ENCODE results near the gene EMD.
"Not testable (repeated sequence)": the region's sequence is repeated elsewhere in the genome, so short reads cannot be mapped to it uniquely, and the experiment has no call there.

EMD gene

DNA sequence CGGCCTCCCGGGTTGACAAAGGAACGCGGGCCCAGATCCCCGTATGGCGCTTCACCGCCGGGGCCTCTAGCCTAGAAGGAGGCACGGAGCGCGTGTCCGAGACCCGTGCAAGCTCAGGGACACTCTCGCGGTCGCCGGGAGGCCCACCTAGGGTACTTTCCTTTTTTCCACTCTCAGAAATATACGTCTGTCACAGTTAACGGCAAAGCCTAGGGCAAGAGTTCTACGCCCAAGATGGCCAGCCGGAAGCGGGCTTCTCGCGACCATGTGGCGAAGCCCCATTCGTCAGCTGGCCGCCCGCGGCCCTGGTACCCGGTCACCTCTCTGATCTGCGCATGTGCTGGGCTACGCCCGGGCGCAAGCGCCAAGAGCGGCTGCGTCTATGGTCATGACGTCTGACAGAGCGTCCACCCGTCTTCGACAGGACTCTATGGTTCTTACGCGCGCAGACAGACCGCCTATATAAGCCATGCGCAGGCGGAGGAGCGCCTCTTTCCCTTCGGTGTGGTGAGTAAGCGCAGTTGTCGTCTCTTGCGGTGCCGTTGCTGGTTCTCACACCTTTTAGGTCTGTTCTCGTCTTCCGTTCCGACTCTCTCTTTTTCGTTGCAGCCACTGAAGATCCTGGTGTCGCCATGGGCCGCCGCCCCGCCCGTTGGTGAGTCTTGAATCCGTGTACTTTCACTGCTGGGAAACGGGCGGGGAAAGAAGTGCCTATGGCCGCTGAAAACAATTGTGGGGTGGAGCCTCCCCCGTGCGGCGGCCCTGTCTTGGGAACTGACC is 19.0 kb downstream of the EMD start, which contains the start of gene RPL10:
Gene RPL10, plus strand, starts transcription at position 490 of the 780 bp plus-strand sequence. Its CDS starts 143 bp downstream, at position 633.
- peak; percentile 89 for DNase-seq

DNA sequence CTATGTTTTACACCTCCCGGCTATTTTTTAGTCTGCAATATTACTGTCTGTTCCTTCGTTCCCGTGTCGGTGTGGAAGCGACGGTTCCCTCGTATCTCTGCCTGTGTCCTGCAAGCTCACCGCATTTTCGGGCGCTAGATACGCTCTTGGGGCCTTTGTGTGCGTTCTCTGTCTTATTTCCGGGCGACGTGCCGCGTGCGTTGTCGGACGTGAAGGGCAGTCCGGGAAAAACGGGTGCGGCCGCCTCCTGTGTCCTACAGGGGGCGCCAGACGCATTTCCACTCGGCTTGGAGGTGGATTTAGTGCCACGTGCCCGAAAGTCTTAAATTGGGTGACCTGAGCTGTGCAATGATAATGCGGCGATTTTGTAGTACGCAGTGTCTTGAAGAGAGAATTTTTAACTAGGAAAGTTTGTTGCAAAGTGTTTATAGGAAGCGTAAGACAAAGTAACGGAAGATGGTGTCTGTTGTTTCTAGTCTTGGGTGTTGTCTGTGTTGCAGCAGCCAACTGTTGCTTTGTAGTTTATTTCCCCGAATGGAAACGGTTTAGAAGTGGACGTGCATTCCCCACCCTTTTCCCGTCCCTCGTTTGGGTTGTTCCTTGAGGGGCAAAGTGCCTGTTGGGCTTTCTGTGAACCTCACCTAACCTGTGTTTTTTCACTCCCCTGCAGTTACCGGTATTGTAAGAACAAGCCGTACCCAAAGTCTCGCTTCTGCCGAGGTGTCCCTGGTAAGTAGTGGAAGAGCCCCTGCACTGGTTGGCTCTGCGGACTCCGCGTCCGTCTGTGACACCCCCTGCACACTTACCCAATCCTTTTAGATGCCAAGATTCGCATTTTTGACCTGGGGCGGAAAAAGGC is 19.8 kb downstream of the EMD start:
- peak; percentile 64 for DNase-seq

DNA sequence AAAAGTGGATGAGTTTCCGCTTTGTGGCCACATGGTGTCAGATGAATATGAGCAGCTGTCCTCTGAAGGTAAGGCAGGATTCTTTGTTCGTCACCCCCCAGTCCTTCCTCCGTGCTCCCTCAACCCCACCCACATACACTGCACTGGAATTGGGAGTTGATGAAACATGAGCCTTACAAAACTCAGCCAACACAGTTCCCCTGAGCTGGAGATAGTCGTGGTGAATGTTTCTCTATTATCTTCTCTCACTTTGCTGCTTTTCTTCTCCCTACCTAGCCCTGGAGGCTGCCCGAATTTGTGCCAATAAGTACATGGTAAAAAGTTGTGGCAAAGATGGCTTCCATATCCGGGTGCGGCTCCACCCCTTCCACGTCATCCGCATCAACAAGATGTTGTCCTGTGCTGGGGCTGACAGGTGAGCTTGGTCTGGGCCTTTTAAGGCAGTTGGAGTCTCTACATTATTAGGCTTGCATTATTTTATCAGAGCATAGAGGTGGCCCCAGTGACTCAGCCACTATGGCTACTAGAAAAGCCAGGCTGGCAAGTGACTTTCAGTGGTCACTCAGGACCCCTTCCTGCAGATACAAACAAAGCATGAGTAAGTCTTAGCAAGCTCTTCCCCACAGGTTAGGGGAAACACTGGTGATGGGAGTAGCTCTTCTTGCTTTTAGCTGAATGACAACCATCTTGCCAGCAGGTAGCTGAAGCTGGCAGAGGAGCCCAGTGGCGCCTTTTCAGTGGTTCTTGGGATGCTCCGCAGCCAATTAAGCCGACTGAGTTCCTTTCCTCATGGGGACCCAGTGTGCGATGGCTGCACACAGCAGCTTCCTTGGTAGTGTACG is 20.7 kb downstream of the EMD start:
- no peak for DNase-seq

DNA sequence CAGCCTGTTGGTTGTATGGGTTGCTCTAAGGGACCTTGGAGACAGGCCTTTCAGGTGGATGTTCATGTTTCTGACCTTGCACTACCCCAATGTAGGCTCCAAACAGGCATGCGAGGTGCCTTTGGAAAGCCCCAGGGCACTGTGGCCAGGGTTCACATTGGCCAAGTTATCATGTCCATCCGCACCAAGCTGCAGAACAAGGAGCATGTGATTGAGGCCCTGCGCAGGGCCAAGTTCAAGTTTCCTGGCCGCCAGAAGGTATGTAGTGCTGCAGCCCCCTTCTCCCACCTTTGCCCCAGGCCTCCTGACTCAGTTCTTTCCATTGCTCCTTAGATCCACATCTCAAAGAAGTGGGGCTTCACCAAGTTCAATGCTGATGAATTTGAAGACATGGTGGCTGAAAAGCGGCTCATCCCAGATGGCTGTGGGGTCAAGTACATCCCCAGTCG is 21.3 kb downstream of the EMD start:
- not testable (repeated sequence) for DNase-seq

DNA sequence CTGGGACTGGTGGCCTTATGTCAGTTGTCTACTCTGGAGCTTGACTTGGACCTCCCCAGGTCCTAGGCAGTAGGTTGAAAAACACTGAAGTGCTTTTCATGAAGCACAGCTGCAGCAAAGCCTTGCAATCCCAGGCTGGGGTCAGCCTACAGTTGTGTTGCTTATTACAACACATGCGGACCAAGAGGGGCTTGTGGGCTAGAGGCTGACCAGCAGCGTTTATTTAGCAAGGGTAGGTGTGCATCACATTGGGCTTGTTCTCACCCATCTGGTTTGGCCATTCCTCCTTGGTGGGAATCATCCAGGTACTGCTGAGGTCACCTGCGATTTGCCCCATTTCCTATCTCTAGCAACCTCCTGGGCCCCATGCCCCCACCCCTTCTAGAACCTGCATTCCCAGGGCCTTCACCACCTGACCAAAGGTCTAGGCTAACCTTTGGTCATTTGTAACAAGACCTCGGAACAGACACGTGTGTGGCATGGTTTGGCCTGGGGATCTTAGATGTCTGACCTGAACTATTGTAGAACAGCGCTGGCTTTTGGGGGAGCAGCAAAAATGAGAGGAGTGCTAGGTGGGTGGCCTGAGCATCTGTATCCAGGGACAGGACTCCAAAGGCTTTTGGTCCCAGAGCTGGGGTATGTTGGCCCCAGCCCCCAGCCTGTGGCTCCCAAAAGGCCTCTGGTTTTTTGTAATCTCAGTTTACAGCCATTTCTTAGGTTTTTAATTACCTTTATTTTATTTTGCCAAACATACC is 22.1 kb downstream of the EMD start:
- no peak for DNase-seq

DNA sequence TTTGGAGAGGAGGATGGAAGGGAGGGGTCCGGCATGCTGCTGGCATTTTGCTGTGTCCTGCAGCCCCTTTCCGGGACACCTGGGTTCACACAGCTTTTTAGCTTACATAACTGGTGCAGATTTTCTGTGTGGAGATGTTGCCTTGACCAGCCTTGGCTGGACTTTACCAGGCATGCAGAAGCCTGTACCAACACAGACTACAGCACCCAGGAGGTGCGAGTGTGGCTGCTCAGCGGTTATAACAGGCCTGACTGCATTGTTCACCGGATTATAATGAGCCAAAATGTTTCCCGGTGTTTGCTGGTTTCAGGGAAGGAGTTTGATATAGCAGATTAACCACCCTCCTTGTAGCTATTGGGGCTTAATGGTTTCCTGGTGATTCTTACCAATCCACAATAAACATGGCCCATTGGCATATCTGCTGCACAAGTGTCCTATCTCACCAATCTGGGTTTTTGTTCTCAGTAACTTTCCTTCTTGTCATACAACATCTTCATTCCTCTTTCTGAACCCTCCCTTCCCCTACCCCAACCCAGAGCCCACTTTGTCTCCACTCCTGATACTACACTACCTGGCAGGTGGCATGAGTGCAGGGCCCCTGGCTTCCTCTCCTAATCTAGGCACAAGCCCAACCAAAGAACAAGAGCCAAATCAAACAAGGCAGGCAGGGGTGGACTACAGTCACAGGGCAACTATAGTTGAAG is 23.0 kb downstream of the EMD start:
- no peak for DNase-seq

DNA sequence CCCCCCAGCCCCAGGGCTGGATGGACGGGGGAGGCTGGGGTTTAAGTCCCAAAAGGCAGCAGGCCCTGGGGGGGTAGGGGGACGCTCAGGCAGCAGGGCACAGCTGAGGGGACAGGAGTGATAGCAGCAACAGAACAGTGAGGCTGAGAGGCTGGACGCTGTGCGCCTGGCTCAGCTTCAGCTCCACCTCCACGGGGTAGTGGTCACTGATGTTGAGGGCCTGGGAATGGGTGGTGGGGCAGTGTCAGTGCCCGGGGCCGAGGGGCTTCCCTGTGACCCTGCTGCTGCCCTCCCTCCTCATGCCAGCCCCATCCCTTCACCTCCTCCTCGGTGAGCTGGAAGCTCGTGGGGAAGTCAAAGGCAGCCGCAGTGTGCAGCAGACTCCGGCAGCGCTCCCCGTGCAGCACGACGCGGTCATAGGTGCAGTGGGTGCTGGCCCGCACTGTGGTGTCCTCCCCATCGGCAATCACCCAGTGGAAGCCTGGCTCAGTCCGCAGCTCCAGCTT is 23.6 kb downstream of the EMD start:
- no peak for DNase-seq

DNA sequence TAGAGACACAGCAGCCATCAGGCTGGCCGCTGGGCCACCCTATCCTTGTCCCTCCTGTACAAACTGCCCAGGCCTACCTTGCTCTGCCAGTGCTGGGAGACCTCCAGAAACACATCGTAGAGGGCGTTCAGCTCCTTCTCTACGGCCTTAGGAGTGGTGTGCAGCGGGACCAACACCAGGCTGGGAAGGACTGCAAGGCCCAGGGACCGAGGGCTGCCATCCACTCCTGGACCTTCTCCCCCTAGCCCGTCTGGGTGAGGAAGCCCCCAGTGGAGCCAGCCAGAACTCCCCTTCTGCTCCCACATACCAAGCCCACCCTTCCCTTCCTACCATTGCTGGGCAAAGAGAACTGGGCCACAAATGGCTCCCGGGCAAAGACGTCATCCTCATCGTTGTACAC is 24.1 kb downstream of the EMD start:
- no peak for DNase-seq

DNA sequence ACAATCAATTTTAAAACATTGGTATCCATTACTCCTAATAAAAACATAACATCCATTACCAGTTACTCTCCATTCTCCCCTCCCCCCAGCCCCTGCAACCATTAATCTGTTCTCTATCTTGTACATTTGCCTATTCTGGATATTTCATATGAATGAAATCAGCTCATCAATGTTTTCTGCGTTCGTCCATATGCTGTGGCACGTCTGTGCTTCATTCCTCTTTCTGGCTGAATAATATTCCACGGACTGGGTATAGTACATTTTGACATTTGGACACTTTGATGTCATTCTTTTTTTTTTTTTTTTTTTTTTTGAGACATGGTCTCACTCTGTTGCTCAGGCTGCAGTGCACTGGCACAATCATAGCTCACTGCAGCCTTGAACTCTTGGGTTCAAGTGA is 24.8 kb downstream of the EMD start:
- DNase-seq = no peak

DNA sequence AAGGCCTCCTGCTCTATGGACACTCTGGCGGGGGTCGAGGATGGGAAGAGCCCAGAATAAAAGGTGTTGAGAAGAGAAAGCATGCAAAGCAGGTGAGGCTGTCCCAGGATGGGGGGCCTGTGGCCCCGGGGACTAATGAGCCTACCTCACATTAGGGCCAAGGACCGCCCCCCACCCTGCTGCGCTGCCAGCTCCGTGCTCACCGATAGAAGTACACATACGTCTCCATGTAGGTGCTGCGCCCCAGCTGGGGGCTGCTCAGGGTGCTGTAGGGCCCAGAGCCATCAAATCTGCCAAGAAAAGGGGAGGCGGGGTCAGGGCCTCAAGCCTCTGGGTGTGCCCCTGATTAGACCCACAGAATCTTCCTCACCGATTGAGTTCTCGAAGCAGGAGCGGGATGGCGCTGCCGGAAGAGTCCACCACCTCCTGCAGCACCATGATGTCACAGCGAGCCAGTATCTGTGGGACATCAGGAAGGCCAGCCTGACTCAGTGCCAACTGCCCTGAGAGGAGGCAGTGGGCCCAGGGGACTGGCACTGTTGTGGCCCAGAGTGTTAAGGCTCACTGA is 25.6 kb downstream of the EMD start:
- DNase-seq = no peak

DNA sequence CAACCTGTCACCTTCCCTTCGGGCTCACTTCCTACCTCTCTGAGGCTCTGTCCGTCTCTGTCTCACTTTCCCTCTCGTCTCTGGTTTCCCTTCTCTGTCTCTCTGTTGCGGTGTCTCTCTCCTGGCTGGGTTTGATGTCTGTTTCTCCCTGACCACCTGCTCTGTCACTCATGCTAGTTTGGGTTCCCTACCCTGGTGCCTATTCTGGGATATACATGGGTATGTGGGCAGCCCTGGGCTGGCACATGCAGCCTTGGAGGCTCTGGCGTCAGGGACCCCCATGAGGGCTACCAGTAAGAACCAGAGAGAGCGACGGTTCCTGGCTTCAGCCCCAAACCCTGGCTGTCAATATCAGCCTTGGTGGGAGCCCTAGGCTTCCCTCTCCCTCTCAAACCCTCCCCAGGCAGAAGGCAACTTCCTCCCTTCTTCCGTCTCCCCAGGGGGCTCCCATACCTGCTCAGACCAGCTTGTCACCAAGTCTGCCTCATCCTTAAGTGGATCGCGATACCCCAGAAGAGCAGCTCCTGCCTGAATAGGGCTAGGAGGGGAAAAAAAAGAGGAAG is 29.6 kb downstream of the EMD start:
- no peak for DNase-seq

DNA sequence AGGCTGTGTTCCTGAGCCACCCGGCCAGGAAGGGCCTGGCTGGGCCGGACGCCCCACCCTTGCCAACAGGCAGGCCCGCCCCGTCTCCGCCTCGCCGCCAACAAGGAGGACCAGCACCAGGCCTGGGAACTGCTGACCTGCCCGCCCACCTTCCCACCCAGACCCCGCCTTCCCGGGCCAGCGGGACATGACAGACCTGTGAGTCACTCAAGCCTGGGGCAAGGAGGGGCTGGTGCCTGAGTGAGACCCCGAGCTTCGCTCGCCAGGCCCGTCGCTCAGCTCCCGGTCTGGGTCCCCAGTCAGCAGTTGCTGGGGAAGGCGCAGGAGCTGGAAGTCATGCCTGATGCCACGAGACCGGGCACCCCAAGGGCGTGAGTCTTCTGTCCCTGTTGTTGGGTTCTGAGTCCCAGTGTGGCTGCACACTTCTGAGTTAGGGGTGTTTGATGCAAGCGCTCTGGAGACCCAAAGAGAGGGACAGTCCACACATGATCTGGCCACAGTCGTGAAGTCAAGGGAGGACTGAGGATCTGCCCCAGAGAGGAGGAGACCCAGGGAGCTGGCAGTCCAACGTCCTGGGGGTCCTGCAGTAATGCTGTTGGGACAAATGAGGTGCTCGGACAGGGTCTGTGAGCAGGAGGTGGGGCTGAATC is 30.3 kb downstream of the EMD start, which contains the start of gene DNASE1L1:
Gene DNASE1L1, minus strand, starts transcription at position 33 of the 650 bp plus-strand sequence. CDS start 3,686 bp downstream, outside the sequence.
- DNase-seq = no peak

DNA sequence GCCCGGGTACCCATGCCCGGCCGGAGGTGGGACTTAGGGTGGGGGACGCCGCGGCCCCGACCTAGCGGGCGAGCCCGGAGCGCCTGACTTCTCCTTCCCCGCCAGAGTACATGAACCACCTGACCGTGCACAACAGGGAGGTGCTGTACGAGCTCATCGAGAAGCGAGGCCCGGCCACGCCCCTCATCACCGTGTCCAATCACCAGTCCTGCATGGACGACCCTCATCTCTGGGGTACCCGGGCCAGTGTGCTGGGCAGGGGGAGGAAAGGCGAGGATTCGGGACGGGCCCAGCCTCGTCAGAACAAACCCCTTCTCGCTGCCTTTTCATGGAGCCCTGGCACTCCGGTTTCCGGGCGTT is 32.9 kb downstream of the EMD start:
- peak; percentile 53 for DNase-seq

DNA sequence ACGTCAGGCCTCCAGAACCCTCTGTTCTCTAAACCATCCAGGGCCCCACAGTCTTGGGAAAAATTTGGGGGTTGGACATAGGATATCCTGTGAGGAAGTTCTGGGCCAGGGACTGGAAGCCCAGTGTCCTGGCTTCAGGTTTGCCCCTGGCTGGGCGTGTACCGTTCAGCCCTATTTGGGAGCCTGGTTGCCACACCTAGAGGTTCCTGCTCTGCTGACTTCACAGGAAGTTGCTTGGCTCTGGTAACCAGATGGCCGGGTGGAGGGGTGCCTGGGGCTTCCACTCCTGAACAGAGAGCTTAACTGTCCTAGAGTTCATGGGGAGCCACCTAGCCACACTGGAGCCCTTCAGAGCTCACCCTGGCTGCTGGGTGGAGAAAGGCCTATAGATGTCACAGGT is 33.4 kb downstream of the EMD start:
- peak; percentile 13 for DNase-seq

DNA sequence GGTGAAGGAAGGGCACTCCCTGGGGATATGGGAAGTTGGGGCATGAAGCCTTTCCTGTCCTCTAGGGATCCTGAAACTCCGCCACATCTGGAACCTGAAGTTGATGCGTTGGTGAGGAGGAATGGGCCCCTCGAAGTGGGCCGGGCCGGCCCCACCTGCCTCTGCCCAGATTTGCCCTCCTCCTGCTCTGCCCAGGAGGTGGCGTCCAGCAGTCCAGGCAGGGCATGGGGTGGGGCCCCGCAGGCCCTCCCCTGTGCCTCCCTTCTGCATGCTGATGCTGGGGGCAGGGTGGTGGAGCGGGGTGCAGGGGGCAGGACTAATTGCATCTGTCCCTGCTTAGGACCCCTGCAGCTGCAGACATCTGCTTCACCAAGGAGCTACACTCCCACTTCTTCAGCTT is 34.0 kb downstream of the EMD start:
- no peak for DNase-seq

DNA sequence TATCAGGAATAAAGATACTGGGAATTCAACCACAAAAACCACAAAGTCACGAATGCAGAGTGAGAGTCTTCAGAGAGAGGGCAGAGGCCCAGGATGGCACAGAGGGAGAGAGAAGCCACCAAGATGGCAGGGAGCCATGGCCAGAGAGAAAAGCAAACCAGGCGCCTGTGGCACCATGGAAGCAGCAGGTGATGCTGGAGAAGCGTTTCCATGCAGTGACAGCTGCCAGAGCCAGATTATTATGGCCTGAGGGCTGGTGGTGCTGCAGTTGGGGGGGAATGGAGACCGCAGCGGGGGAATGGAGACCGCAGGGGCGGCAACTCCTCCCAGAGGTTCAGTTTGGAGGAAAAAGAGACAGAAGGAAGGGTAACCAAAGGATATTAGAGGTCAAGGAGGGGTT is 38.1 kb downstream of the EMD start:
- no peak for DNase-seq

DNA sequence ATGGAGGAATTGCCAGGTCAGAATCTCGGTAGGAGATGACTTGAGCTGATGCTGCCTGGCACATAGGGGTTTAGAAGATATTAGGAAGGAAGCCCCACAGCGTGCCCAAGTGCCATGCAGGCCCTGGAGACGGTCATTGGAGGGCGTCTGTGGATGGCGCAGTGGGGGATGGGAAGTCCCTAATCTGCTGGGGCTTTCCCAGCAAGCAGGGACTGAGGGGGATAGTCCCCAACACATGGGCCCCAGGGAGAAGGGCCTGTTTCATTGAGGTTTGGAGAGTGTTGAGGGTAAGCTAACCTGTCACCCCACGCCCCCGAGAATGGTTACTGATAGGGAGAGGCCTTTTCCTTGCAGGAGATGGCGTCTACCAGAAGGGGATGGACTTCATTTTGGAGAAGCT is 40.1 kb downstream of the EMD start:
- no peak for DNase-seq

DNA sequence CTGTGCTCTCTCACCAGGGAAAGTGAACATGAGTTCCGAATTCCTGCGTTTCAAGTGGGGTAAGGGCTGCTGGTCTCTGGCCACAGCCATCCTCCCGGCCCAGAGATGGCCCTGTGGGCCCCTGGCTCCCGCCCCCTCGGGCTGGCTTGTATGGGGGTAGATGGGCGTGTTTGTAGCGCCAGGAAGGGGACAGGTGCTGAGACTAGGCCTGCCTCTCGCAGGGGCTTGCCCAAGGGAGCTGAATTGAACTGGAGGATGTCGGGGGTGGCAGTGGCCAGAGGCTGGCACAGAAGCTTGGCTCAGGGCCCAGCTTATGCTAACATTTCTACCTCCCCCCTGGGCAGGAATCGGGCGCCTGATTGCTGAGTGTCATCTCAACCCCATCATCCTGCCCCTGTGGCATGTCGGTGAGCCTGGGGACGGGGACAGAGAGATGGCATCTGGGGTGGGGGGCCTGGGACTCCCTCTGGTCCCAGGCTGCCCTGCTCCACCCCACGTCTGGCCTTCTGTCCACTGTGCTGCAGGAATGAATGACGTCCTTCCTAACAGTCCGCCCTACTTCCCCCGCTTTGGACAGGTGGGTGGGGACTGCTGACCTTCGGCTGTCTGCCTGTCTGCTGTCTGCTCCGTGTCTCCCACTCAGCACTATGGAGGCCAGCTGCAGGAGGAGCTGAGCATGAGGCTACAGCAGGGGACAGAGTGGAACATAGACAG is 40.8 kb downstream of the EMD start:
- DNase-seq = no peak

DNA sequence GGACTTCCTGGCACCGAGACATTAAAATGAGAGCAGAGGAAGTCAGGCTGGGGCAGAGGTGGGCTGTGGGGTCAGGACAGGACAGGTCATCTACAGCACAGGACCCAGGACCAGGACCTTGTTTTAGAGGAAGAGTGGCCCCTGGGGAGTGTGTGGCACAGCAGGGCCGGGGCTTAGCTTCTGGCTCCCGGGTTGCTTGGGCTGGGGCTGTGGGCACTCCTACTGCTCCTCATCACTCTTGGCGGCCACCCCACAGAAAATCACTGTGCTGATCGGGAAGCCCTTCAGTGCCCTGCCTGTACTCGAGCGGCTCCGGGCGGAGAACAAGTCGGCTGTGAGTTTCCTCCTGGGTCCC is 41.3 kb downstream of the EMD start:
- no peak for DNase-seq
